HepG2 (cell line): ENCODE data around the gene LINC00237. TPM values are rescaled to one million over a fixed set of nuclear protein-coding genes. Genes with fewer than 3 reads are reported as not detected.

ENCODE experiments used
- ATAC-seq: fragments of 200-7000 bp; cut with Tn5 transposase; 3 replicates; pipeline ENCODE4 v1.9.1; 2020; ENCODE audit warnings: mild to moderate bottlenecking, moderate library complexity
- BruUV-seq: library from RNA; stranded (reverse); fragments of 400-500 nt; replicated peaks from 2 replicates; lab custom pipeline; 2021; lab: Mats Ljungman, UMichigan
- CTCF ChIA-PET: fragments of 300-600 bp; formaldehyde crosslinking; extraction: SDS; loops from one replicate; lab custom pipeline; 2021; ENCODE audit warnings: low total read pairs, inconsistent platforms, low intra/inter-chr PET ratio; lab: Yijun Ruan, JAX
- POLR2A ChIA-PET: fragments of 350-600 bp; sonication (Branson Sonifier 250); formaldehyde crosslinking; loops from one replicate; lab custom pipeline; 2020; ENCODE audit warnings: antibody characterized with exemption, inconsistent platforms; lab: Yijun Ruan, JAX
- DNase-seq: peaks from one replicate; pipeline ENCODE4 v3.0.0-alpha.2; 2015; ENCODE audit warnings: low spot score
- FAIRE-seq: peaks from 3 replicates; lab custom pipeline; 2011; peaks lifted over from hg19 to GRCh38; lab: Jason Lieb, UNC
- H2AFZ ChIP-seq: one replicate; pipeline ENCODE4 v1.6.1; 2011; ENCODE audit warnings: low read length, inconsistent platforms
- H3K27ac ChIP-seq: fragments of 300-600 bp; 3 replicates; pipeline ENCODE4 v1.8.0; 2011; ENCODE audit warnings: mixed run types, mild to moderate bottlenecking, mixed read lengths, low read length, inconsistent platforms; ENCODE audit not compliant: insufficient read depth; ENCODE audit errors: extremely low read length
- H3K27me3 ChIP-seq, 2 experiments: fragments of 200-600 bp in 1 of 2; 2 replicates in 1 of 2; 3 replicates in 1 of 2; pipeline versions ENCODE4 v1.6.0 to v1.8.0; 2011; ENCODE audit warnings: low read length in 2 of 2, mild to moderate bottlenecking in 2 of 2, moderate library complexity in 2 of 2, inconsistent platforms in 1 of 2; ENCODE audit not compliant: insufficient read depth in 2 of 2, control insufficient read depth in 1 of 2
- H3K36me3 ChIP-seq, 2 experiments: fragments of 200-600 bp in 1 of 2; replicated peaks in 1 of 2; 2 replicates in 1 of 2; 3 replicates in 1 of 2; pipeline versions ENCODE4 v1.5.1 to v1.8.0; 2011; ENCODE audit warnings: low read length in 2 of 2, inconsistent platforms in 1 of 2; ENCODE audit not compliant: insufficient read depth in 2 of 2, control insufficient read depth in 1 of 2
- H3K4me1 ChIP-seq: 2 replicates; pipeline ENCODE4 v1.5.1; 2012; ENCODE audit warnings: low read length, inconsistent platforms; ENCODE audit not compliant: insufficient read depth
- H3K4me2 ChIP-seq: 2 replicates; pipeline ENCODE4 v1.6.0; 2011; ENCODE audit warnings: low read depth, low read length, inconsistent platforms
- H3K4me3 ChIP-seq, 3 experiments: fragments of 200-600 bp in 1 of 3; sonication (generic), shearing (Covaris generic) in 1 of 3; replicated peaks in 1 of 3; 2 replicates each; pipeline ENCODE4 v1.5.1; 2011 to 2016; ENCODE audit warnings: low read length in 3 of 3, inconsistent platforms in 2 of 3, low read depth in 2 of 3, mild to moderate bottlenecking in 2 of 3, control low read depth in 1 of 3, mixed read lengths in 1 of 3; ENCODE audit not compliant: insufficient read depth in 1 of 3
- H3K79me2 ChIP-seq: one replicate; pipeline ENCODE4 v1.6.1; 2011; ENCODE audit warnings: low read length, inconsistent platforms; ENCODE audit not compliant: insufficient read depth
- H3K9ac ChIP-seq: 2 replicates; pipeline ENCODE4 v1.6.0; 2011; ENCODE audit warnings: mild to moderate bottlenecking, low read depth, low read length, inconsistent platforms; ENCODE audit not compliant: insufficient read depth
- H3K9me3 ChIP-seq: 2 replicates; pipeline ENCODE4 v1.5.1; 2012; ENCODE audit warnings: mild to moderate bottlenecking, low read length
- H4K20me1 ChIP-seq: 2 replicates; pipeline ENCODE4 v1.6.0; 2011; ENCODE audit warnings: inconsistent platforms, mild to moderate bottlenecking, low read length, moderate library complexity; ENCODE audit not compliant: insufficient read depth
- AKAP8 ChIP-seq: sonication (generic); formaldehyde crosslinking; IDR thresholded peaks from 2 replicates; pipeline ENCODE4 v1.5.1; 2020; ENCODE audit warnings: mild to moderate bottlenecking, missing genetic modification reagents
- KMT2A ChIP-seq: sonication (generic); formaldehyde crosslinking; IDR thresholded peaks from 2 replicates; pipeline ENCODE4 v1.4.0; 2020; ENCODE audit warnings: missing genetic modification reagents
- MNT ChIP-seq: fragments of 450-650 bp; IDR thresholded peaks from 2 replicates; pipeline ENCODE4 v1.6.1; 2016
- SOX6 ChIP-seq, 2 experiments: fragments of 450-650 bp in 1 of 2; sonication (generic) in 1 of 2; formaldehyde crosslinking in 1 of 2; IDR thresholded peaks; 2 replicates each; pipeline versions ENCODE4 v1.4.0 to v1.6.1; 2017 to 2020; ENCODE audit warnings: antibody characterized with exemption in 1 of 2, mild to moderate bottlenecking in 1 of 2, missing genetic modification reagents in 1 of 2
- SRSF4 ChIP-seq: fragments of 200-400 bp; formaldehyde crosslinking; IDR thresholded peaks from one replicate; pipeline ENCODE4 v1.6.1; 2018; ENCODE audit warnings: mild to moderate bottlenecking, low read depth, low read length, moderate library complexity; ENCODE audit not compliant: poor library complexity, severe bottlenecking
- TBX3 ChIP-seq: fragments of 450-650 bp; IDR thresholded peaks from 2 replicates; pipeline ENCODE4 v1.6.1; 2017; ENCODE audit warnings: antibody characterized with exemption, mild to moderate bottlenecking, inconsistent platforms, borderline replicate concordance
- ZNF235 ChIP-seq: sonication (generic); formaldehyde crosslinking; IDR thresholded peaks from 2 replicates; pipeline ENCODE4 v1.8.1; 2023; ENCODE audit warnings: mild to moderate bottlenecking, missing genetic modification reagents, borderline replicate concordance
- WGBS: methylation state at CpG from one replicate; pipeline ENCODE4 v1.1.6; 2017; ENCODE audit warnings: low lambda C conversion rate; 5-methylcytosine and 5-hydroxymethylcytosine counted together
- in situ Hi-C: cut with HindIII; loops from 2 replicates; pipeline ENCODE4 v1.10.0; 2017; ENCODE audit warnings: low pct_unique_long_range_greater_than_20kb; ENCODE audit not compliant: extremely low pct_ligation_motif_present
- intact Hi-C: fragments of 100-400 bp; cut with micrococcal nuclease; formaldehyde crosslinking; loops from one replicate; pipeline ENCODE4 v1.10.0; 2022; ENCODE audit not compliant: unreplicated experiment
- polyA plus RNA-seq, 8 experiments: library from polyadenylated mRNA; depleted of rRNA in 3 of 8; stranded (reverse) in 7 of 8; unstranded in 1 of 8; fragments of >200 nt; fragmentation: Illumina TruSeq in 4 of 8; extraction: Trizol in 4 of 8; gene quantifications; 2 replicates each; pipeline versions ENCODE4 v1.2.1 to v1.2.3, GENCODE V29; 2011 to 2016; ENCODE audit warnings: low read depth in 4 of 8, missing spikeins in 1 of 8, mixed read lengths in 1 of 8; ENCODE audit not compliant: insufficient read depth in 1 of 8
- total RNA-seq, 5 experiments: library from RNA; depleted of rRNA; stranded (reverse); fragments of >200 nt; fragmentation: Illumina TruSeq; extraction: Trizol; gene quantifications; 2 replicates each; pipeline ENCODE4 v1.2.3, GENCODE V29; 2016; ENCODE audit warnings: low read depth in 1 of 5
- TF ChIP-seq, protein P1 (sequence below): sonication (generic); formaldehyde crosslinking; IDR thresholded peaks from 2 replicates; pipeline ENCODE4 v1.4.0; 2020; ENCODE audit warnings: missing genetic modification reagents

Gene LINC00237
- total and polyA plus RNA-seq, 2 of the 13 experiments (the other 11 are each of a cell fraction or from before 2014, with no cell fraction given): not detected

DNA sequence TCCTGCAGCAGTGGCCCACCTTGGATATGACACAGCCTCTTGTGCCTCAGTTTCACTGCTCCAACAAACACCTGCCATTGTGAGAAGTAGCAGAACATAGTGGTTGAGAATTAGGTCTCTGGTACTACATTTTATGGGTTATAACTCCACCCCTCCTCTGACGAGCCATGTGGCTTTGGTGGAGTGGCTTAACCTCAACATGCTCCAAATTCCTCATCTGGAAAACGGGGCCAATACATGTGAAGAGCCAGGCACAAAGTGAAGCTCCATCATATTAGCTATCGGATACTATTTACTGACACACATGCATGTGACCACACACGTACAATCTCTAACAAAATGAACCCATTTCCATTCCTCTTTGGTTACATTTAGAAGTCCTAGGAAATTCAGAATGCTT, 11.4 kb upstream of the LINC00237 start:
- Histone ChIP-seq H4K20me1 (no peaks in the 10 kb centered on the region), H3K9me3 (no peaks in the 10 kb centered on the region), H2AFZ (no peak overlapping the region), H3K4me3 (no peak overlapping the region), H3K4me2 (no peak overlapping the region), H3K79me2 (no peaks in the 10 kb centered on the region), H3K27me3 (no peaks in the 10 kb centered on the region), H3K9ac (no peak overlapping the region), H3K27ac (no peak overlapping the region)
- intact Hi-C loops (no loop called here), in situ Hi-C loops (no loop called here)
- BruUV-seq: no TSS peak
- 60% methylated on average over 4 of the region's 4 CpGs for whole genome bisulfite sequencing
- DNase-seq (no peak), FAIRE-seq (no peak)
- CTCF ChIA-PET: no interaction called here
- TF ChIP-seq MNT (peak; percentile 20; the same call in 1 of the 2 replicates), TBX3 (no peak), SRSF4 (no peak), KMT2A (CRISPR knock-in tag) (no peak), SOX6 (IDR thresholded peaks at IDR 0.05) (no peak), SOX6 (CRISPR knock-in tag; IDR thresholded peaks at IDR 0.05) (no peak), AKAP8 (CRISPR knock-in tag) (no peak)
- TF ChIP-seq, all 625 proteins: peak for 1
- Histone ChIP-seq H3K4me1 (no peaks in the 10 kb centered on the region), H3K36me3 (no peaks in the 10 kb centered on the region)
- POLR2A ChIA-PET: no interaction called here
- ATAC-seq: no peak

- FAIRE-seq (no peak), ATAC-seq (no peak), DNase-seq (no peak)
- TF ChIP-seq ZNF235 (CRISPR knock-in tag): no peak
- TF ChIP-seq, protein P1, sequence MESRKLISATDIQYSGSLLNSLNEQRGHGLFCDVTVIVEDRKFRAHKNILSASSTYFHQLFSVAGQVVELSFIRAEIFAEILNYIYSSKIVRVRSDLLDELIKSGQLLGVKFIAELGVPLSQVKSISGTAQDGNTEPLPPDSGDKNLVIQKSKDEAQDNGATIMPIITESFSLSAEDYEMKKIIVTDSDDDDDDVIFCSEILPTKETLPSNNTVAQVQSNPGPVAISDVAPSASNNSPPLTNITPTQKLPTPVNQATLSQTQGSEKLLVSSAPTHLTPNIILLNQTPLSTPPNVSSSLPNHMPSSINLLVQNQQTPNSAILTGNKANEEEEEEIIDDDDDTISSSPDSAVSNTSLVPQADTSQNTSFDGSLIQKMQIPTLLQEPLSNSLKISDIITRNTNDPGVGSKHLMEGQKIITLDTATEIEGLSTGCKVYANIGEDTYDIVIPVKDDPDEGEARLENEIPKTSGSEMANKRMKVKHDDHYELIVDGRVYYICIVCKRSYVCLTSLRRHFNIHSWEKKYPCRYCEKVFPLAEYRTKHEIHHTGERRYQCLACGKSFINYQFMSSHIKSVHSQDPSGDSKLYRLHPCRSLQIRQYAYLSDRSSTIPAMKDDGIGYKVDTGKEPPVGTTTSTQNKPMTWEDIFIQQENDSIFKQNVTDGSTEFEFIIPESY (CRISPR knock-in tag): peak; percentile 91; the same call in 1 of the 2 replicates
- WGBS: 82% methylated on average over 15 of the region's 15 CpGs
- Histone ChIP-seq H3K4me2 (no peak overlapping the region), H3K4me1 (no peaks in the 10 kb centered on the region), H3K27me3 (no peaks in the 10 kb centered on the region; a peak in 1 of 5 replicates), H4K20me1 (no peaks in the 10 kb centered on the region), H3K4me3 (no peak overlapping the region), H3K36me3 (no peaks in the 10 kb centered on the region), H3K79me2 (no peaks in the 10 kb centered on the region), H3K9ac (no peak overlapping the region), H3K27ac (no peak overlapping the region), H2AFZ (no peak overlapping the region), H3K9me3 (no peaks in the 10 kb centered on the region)
- CTCF ChIA-PET: no interaction called here
- POLR2A ChIA-PET: interaction anchor here (2.4 kb wide), 1 partner anchor 11 kb away, joined by 6 read pairs; the partner anchor contains the start of gene KIZ
- BruUV-seq: no TSS peak
- intact Hi-C loops (no loop called here), in situ Hi-C loops (no loop called here)
Measured at GRCh38 chr20:21114584-21114983, 8.4 kb upstream of the LINC00237 start.
